ENCODE data around the gene SPATA20. TPM values are rescaled to one million over a fixed set of nuclear protein-coding genes. Genes with fewer than 3 reads are reported as not detected.

Gene SPATA20
- total RNA-seq, 1 experiment from 2014 or later = 23.1 TPM

DNA sequence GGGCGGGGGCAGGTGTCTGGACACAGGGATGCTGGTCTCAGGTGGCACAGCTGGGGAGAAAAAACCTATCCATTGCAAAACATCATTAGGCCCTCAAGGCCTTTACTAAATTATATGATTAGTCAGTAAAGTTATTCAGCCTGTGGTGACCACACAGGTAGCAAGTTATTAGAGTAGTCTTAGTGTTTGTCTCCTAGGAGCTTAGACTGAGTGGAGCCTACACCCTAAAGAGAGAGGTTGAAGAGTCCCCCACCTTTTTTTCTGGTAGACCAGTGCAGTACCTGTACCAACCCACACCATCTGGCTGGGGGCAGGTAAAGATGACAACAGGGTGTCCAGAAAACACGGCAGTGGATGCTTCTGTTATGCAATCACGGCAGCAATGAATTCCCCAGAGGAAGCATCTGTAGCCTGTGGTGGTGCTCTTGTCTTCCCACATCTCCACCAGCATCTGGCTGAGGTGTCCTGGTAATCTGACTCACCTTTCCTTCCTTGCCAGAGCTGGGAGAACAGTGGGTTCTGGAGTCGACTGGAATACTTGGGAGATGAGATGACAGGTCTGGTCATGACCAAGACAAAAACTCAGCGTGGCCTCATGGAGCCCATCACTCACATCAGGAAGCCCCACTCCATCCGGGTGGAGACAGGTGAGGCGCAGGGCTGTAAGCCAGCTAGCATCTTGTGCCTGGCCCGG is 27.7 kb upstream of the SPATA20 start:
- peak; percentile 47 for DNase-seq (ENCODE audit: low read depth)

DNA sequence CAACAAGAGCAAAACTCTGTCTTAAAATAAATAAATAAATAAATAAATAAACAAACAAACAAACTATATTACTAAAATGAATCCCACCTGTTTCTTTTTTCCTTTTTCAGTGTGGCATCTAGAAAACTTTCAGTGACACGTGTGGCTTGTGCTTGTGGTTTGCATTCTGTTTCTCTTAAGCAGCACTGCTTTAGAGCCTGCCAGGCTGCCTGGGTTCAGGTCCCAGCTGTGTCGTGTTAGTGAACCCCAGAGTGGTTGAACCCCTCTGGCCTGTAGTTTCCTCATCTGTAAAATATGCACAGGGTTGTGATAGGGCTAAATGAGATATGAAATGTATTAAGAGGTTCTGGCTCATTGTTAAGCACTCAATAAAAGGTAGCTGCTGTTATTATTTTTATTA is 26.5 kb upstream of the SPATA20 start:
- DNase-seq (ENCODE audit: low read depth) = no peak

- no peak for DNase-seq (ENCODE audit: low read depth)
These were observed 25.5 kb upstream of the SPATA20 start for GRCh38 chr17:50521514-50521913.

- no peak for DNase-seq (ENCODE audit: low read depth)
These were observed 24.2 kb upstream of the SPATA20 start for GRCh38 chr17:50522766-50523165.

- no peak for DNase-seq (ENCODE audit: low read depth)
These were observed 23.8 kb upstream of the SPATA20 start for GRCh38 chr17:50523208-50523607.

- no peak for DNase-seq (ENCODE audit: low read depth)
These were observed 22.1 kb upstream of the SPATA20 start for GRCh38 chr17:50524838-50525237.

DNA sequence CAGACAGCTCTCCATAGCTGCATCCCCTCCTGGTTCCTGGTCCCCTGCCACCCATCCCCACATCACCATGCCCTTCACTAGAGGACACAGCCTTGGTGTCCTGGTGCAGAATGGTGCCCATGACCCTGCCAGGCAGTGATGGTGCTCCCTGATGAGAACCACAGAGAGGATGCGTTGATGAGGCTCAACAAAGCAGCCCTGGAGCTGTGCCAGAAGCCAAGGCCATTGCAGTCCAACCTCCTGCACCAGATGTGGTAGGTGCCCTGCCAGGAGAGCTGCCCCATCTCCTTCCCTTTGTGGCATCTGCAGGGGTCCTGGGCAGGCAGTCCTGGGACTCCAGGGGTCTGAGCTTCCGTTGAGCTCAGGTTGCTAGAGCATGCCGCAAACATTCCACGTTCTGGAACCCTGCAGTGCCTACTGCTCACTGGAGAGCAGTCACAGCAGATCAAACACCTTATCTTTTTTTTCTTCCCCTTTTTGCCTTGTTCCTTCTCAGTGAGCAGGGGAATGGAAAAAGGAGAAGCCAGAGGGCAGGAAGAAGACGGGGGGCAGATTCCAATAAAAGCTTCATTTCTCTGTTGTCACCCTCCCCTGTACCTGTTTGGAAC is 19.7 kb upstream of the SPATA20 start:
- DNase-seq (ENCODE audit: low read depth) = no peak

DNA sequence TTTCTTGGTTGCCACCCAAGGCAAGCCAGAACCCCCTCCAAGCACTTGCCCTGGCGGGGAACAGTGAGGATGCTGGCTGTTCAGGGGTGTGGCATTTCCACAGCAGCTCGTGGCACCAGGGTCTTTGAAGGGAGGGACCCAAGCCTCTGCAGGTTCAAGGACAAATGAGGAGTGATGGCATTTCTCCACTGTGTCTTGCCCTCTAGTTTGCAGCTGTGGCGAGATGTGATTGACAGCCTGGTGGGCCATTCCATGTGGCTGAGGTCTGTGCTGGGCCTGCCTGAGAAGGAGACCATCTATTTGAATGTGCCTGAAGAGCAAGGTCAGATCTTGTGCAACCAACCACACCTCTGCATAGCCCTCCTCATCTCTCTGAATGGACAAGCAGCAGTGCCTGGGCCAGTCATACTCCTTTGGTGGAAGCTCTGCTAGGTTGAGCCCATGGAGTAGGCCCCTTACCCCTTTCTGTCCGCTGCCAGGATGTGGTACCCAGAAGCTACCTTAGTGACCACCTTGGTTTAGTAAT is 19.0 kb upstream of the SPATA20 start:
- DNase-seq (ENCODE audit: low read depth) = no peak

DNA sequence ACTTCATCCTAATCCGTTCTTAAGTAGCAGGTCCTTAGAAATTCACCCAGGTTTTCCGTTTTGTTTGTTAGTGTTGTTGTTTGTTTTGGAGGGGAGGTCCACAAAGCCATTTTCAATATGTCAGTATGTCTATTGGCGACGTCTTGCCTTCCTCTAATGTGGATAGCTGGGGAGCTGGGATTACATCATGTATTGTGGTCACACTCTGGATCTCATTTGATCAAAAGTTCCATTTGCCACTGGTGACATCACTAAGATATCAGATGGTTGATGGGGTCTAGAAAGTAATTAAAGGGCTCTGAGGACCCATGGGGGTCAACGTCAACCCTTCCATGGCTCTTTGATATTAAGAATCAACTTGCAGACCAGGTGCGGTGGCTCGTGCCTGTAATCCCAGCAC is 17.1 kb upstream of the SPATA20 start:
- no peak for DNase-seq (ENCODE audit: low read depth)

DNA sequence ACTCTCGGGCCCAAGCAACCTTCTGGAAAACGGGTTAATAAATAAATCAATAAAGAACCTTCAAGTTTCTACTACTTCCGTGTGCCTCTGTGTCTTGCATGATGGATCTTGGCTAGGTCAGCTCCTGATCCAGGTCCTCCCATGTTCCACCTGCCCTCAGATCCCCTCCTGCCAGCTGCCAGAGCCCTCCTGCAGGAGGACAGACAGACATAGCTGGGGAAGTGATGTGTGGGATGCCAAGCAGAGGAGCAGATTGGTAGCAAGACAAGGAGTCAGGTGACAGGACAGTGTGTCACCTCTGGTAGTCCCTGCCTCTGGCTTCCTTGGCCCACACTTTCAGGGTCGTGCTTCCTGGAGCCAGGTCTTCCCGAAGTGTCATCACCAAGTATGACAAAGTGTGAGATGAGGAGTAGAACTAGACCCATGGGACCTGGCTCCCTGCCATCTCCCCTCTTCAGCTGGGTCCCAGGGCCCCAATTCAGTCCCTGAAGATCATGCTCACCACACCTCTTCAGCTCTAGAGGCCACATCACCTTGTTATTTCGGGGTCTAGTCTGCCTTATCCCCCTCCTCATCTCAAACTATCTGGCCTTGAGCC is 15.4 kb upstream of the SPATA20 start:
- no peak for DNase-seq (ENCODE audit: low read depth)

- DNase-seq (ENCODE audit: low read depth) = no peak
These were observed 14.4 kb upstream of the SPATA20 start, which contains the start of gene EPN3 for GRCh38 chr17:50532452-50533024. Gene EPN3, plus strand, starts transcription at chr17:50532735. Its CDS starts 3,822 bp downstream, at chr17:50536557.

- no peak for DNase-seq (ENCODE audit: low read depth)
These were observed 13.8 kb upstream of the SPATA20 start for GRCh38 chr17:50533185-50533584.

DNA sequence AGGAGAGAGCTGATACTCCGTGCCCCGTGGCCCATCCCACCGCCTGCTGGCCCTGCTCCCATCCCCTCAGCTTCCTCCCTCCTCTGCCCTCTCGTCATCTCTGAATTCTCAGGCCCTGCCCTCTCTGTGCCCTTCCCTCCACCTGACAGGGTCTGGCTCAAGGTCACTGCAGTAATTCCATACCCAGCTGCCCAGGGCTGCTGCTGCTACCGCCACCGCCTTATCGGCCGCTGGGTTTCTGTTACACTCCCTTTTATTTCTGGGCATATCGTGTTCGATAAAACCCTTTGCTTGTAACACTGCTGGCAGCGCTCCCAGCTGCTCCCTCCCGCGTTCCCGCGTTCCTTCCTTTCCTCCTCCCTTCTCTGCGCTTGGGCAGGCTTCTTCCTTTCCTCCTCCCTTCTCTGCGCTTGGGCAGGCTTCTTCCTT is 13.2 kb upstream of the SPATA20 start:
- DNase-seq (ENCODE audit: low read depth) = peak; percentile 55

DNA sequence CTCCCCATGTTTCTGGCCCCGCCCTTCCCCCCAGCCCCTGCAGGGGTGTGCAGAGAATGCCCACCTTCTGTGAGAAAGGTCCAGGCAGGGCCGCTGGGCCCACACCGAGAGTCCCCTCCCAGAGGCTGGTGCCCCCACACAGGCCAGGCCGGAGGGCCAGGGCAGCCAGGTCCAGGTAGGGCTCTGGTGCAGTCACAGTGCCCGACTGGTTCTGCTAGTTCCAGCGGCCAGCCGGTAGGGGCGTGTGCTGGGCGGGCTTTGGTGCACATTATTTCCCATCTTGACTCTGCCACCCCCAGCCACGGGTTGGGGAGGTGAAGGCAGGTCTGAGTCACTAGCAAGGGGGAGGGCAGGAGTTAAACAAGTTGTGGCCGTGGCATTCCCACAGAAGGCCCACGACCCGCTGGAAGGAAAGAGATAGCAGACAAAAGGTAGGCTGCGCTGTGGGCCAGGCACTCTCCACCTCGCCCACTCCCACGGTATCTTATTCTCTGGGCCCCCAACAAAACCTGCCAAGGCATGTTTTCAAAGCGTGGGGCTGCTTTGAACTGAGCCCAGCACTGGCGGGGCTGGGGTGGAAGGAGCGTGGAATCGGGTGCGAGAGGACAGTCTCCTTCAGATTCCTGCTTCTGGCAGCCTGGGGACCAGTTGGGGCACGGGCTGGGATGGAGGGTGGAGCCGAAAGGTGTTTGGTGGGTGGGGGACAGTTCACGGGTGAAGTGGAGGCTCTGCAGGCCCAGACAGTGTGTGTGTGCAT is 12.6 kb upstream of the SPATA20 start:
- DNase-seq (ENCODE audit: low read depth) = peak; percentile 52

DNA sequence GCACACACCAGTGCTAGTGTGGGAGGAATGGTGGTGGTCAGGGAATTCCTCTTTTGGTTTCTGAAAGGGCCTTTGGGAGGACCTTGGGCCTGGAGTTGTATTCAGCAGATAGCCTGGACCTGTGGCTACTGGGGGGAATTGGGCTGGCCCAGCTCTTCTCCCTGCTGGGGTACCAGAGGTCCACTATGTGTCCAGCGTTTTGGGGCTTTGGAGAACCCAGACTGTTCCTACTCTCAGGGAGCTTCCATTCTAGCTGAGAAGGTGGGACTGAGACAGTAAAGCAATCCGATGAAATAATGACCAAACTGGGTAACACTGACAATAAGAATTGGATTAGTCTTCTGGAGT is 12.0 kb upstream of the SPATA20 start:
- no peak for DNase-seq (ENCODE audit: low read depth)

- DNase-seq (ENCODE audit: low read depth) = no peak
These were observed 11.6 kb upstream of the SPATA20 start for GRCh38 chr17:50535407-50535806.

DNA sequence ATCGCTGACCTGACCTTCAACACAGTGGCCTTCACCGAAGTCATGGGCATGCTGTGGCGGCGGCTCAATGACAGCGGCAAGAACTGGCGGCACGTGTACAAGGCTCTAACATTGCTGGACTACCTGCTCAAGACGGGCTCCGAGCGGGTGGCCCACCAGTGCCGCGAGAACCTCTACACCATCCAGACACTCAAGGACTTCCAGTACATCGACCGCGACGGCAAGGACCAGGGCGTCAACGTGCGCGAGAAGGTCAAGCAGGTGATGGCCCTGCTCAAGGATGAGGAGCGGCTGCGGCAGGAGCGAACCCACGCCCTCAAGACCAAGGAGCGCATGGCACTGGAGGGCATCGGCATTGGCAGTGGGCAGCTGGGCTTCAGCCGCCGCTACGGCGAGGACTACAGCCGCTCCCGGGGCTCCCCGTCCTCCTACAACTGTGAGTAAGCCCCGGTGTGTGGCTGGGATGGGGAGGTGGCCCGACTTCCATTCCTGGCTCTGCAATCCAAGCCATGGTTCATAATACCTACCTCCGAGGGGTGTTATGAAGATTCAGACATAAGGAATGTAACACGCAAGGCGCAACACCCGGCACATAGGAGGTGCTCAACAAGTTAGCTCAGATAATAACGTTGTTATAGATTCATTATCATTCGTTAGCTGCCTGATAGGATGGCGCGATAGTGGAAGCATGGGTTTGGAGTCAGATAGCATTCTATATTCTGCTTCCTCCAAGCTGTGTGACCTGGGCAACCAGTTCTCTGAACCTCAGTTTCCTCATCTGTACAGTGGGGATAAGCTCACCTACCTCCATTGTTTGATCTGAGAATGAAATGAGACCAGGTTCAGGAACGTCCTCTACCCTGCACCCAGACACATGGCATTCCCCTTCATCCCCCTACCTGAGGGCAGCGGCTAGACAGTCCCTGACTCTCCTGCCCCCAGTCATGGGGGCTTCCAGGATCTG is 10.0 kb upstream of the SPATA20 start:
- no peak for DNase-seq (ENCODE audit: low read depth)

DNA sequence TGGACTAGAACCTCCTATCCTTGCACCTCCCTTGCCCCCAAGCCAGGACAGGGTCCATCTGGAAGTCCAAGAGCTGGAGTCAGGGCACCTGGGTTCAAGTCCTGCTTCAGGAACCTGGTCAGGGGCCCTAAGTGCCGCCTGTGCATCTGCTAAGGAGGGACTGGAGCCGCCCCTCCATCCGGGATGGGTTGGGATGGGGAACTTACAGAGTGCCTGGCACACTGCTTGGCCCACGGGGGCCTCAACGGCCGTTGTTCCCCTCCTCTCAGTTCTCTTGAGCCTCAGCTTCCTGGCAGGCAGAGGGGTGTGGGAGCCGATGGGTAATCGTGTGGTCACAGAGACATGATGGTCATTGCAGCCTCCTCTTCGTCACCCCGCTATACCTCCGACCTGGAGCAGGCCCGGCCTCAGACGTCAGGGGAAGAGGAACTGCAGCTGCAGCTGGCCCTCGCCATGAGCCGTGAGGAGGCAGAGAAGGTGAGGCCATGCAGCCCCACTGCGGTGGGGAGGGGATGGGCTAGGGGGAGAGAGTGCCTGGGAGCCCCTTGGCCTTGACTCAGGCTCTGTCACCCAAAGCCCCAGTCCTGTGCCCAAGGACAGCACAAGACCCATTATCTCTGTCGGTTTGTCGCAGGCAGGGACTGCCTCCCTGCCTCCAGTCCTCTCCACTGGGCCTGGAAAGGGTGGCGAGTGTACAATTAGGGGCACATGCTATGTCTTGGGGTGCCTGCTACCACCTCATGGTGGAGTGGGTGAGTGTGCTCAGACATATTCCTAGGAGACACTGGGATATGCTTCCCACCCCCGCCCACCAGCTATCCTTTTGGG is 9.0 kb upstream of the SPATA20 start:
- DNase-seq (ENCODE audit: low read depth) = no peak

- DNase-seq (ENCODE audit: low read depth) = no peak
These were observed 8.2 kb upstream of the SPATA20 start for GRCh38 chr17:50538549-50539410.

All from M059J (cell line).